GM06990 (cell line): ENCODE measurements around the gene CALR3.
A peak's percentile ranks its signal among the peaks of the same experiment; 100 is the strongest.

Source experiments
- DNase-seq: peaks from one replicate; pipeline ENCODE4 v3.0.0-alpha.2; 2011; ENCODE audit not compliant: insufficient read length; ENCODE audit errors: extremely low read depth
- H3K27me3 ChIP-seq: replicated peaks from 2 replicates; pipeline ENCODE4 v1.6.0; 2011; ENCODE audit warnings: low read length; ENCODE audit not compliant: control insufficient read depth, insufficient read depth
- H3K36me3 ChIP-seq: 2 replicates; pipeline ENCODE4 v1.5.1; 2011; ENCODE audit warnings: low read length; ENCODE audit not compliant: control insufficient read depth, insufficient read depth
- H3K4me3 ChIP-seq: replicated peaks from 2 replicates; pipeline ENCODE4 v1.5.1; 2011; ENCODE audit warnings: low read depth, mild to moderate bottlenecking, control low read depth, low read length
- TF ChIP-seq, protein P1 (sequence below): IDR thresholded peaks from 2 replicates; pipeline ENCODE4 v1.5.1; 2011; ENCODE audit warnings: low read length, control low read depth, mild to moderate bottlenecking, inconsistent platforms; ENCODE audit not compliant: insufficient read depth, poor library complexity, severe bottlenecking

Gene CALR3

DNA sequence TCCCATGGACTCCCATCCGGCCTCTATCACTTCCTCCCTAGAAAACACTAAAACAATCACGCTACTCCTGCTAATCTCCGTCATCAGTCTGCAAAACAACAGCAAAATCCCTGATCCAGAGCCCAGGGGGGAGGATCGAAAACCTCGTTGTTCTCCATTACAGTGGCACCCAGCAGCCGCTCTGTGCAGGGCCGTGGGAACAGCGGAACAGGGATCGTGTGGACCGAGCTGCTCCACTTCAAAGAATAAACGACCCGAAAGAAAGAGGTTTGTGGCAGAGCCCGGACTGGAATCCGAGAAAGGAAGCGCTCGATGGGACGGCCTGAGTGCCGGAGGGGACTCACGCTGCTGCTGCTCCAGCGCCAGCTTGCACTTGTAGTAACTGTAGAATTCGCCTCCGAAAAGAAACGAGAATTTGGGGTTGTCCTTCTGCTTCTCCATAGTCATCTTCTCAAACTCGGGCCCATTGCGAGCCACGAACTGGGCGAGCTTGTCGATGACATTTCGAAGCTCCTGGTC, 45.6 kb upstream of the CALR3 start:
- Histone ChIP-seq H3K36me3 (peaks cover 19% of the 10 kb centered on the region), H3K4me3 (peak overlapping the region; percentile 91), H3K27me3 (no peaks in the 10 kb centered on the region)
- TF ChIP-seq, protein P1, sequence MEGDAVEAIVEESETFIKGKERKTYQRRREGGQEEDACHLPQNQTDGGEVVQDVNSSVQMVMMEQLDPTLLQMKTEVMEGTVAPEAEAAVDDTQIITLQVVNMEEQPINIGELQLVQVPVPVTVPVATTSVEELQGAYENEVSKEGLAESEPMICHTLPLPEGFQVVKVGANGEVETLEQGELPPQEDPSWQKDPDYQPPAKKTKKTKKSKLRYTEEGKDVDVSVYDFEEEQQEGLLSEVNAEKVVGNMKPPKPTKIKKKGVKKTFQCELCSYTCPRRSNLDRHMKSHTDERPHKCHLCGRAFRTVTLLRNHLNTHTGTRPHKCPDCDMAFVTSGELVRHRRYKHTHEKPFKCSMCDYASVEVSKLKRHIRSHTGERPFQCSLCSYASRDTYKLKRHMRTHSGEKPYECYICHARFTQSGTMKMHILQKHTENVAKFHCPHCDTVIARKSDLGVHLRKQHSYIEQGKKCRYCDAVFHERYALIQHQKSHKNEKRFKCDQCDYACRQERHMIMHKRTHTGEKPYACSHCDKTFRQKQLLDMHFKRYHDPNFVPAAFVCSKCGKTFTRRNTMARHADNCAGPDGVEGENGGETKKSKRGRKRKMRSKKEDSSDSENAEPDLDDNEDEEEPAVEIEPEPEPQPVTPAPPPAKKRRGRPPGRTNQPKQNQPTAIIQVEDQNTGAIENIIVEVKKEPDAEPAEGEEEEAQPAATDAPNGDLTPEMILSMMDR: no peak
- DNase-seq: no peak

DNA sequence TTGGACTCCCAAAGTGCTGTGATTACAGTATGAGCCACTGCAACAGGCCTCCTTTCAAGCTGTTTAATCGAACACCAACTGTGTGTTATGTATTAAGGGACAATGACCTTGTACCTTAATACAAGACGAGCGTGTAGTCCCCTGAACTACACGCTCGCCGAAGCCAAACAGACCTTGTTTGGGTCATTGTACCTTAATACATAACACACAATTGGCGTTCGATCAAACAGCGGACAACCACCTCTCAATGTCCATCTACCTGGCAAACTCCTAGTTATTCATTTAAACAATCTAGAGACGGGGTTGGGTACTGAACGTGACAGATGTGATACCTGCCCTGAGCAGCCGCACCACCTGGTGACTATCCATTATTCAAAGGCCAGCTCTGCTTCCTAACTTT, 45.0 kb upstream of the CALR3 start:
- peaks cover 23% of the 10 kb centered on the region for H3K36me3 ChIP-seq
- H3K27me3 ChIP-seq: no peaks in the 10 kb centered on the region
- H3K4me3 ChIP-seq: peak overlapping the region; percentile 91
- TF ChIP-seq, protein P1: no peak
- no peak for DNase-seq

DNA sequence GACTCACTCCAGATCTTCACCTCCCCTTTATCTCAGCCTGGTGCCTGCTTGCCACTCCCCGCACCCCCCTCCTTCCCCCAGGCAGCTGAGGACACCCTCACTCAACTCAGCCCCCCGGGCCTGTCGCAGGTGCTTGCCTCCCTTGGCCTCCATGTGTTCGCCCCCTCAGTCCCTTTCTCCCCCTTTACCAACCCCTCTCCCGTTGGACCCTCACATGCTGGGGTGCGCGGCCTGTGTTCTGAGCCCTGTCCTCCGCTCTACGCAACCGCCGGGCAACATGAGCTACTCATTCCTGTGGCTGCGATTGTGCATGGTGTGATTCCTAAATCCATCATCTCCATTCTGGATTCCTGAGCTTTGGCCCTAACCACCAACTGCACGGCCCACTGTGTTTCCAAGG, 41.1 kb upstream of the CALR3 start:
- DNase-seq: no peak
- Histone ChIP-seq H3K4me3 (no peak overlapping the region), H3K36me3 (peaks cover 42% of the 10 kb centered on the region), H3K27me3 (no peaks in the 10 kb centered on the region)
- TF ChIP-seq, protein P1: no peak

DNA sequence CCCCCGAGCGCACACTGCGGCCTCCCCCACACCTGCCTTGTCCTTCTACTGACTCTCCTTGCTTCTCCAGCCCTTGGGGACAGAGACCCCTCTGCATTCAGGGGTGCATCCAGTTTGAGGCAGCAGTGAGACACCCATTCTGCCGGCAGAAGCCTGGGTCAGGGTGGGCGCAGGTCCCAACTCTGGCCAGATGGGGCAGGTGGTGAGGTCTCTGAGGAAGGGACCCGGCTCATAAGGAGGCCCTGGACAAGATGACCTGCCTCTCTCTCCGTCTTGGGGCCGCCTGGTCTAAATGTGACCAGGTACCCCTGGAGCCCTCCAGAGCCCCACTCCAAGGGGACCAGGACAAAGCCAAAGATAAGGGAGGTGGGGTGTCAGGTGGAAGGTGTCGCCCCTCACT, 40.2 kb upstream of the CALR3 start:
- TF ChIP-seq, protein P1: no peak
- Histone ChIP-seq H3K36me3 (peaks cover 49% of the 10 kb centered on the region), H3K4me3 (no peak overlapping the region), H3K27me3 (no peaks in the 10 kb centered on the region)
- DNase-seq: no peak

DNA sequence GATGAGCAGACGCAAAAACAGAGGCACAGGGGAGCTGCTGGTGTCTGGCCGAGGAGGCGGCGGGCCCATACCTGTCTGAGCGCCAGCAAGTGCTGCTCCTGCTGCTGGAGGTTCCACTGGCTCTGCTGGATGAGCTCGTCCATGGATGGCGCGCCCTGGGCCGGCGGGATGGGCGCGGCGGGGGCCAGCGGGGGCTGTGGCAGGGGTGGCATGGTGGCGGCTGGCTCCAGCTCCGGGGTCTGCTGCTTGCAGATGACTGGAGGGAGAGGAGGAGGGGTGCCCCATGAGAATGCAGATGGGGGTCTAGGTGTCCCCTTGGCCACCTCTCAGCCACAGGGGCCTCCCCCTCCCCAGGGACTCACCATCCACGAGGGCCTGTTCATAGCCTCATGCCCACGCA, 39.4 kb upstream of the CALR3 start:
- TF ChIP-seq, protein P1: no peak
- no peaks in the 10 kb centered on the region for H3K27me3 ChIP-seq
- H3K4me3 ChIP-seq: no peak overlapping the region
- H3K36me3 ChIP-seq: peaks cover 54% of the 10 kb centered on the region
- no peak for DNase-seq
